Osteocyte (in vitro differentiated cells): ENCODE data around the gene HIVEP3. TPM values are rescaled to one million over a fixed set of nuclear protein-coding genes. Genes with fewer than 3 reads are reported as not detected.

ENCODE experiments used
- DNase-seq: peaks from one replicate; pipeline ENCODE4 v3.0.0; 2021; ENCODE audit warnings: mixed read lengths; ENCODE audit not compliant: unreplicated experiment; ENCODE audit errors: extremely low spot score
- H3K27ac Mint-ChIP-seq: one replicate; pipeline ENCODE4 v1.8.0; 2021; ENCODE audit warnings: mild to moderate bottlenecking, mixed read lengths; ENCODE audit not compliant: unreplicated experiment
- H3K27me3 Mint-ChIP-seq: one replicate; pipeline ENCODE4 v1.8.0; 2021; ENCODE audit warnings: mixed read lengths; ENCODE audit not compliant: unreplicated experiment
- H3K36me3 Mint-ChIP-seq: one replicate; pipeline ENCODE4 v1.8.0; 2021; ENCODE audit warnings: mixed read lengths; ENCODE audit not compliant: unreplicated experiment
- H3K4me1 Mint-ChIP-seq: one replicate; pipeline ENCODE4 v1.8.0; 2021; ENCODE audit warnings: mixed read lengths; ENCODE audit not compliant: unreplicated experiment
- H3K4me3 Mint-ChIP-seq: one replicate; pipeline ENCODE4 v1.8.0; 2021; ENCODE audit warnings: mild to moderate bottlenecking, moderate library complexity, mixed read lengths; ENCODE audit not compliant: unreplicated experiment
- H3K9me3 Mint-ChIP-seq: one replicate; pipeline ENCODE4 v1.8.0; 2021; ENCODE audit warnings: mixed read lengths; ENCODE audit not compliant: unreplicated experiment
- CTCF ChIP-seq: fragments of 200-600 bp; sonication (generic); IDR thresholded peaks from 2 replicates; pipeline ENCODE4 v1.5.0; 2021; ENCODE audit warnings: antibody characterized with exemption, mild to moderate bottlenecking, moderate library complexity
- total RNA-seq: library from RNA; stranded (reverse); gene quantifications from 2 replicates; pipeline ENCODE4 v1.2.1, GENCODE V29; 2021

The HIVEP3 gene
- total RNA-seq, 1 donor from 2014 or later, result 0.97 TPM

- no peak for DNase-seq
- H3K27ac Mint-ChIP-seq, result no peak overlapping the region
- H3K9me3 Mint-ChIP-seq, result no peaks in the 10 kb centered on the region
- H3K36me3 Mint-ChIP-seq, result no peaks in the 10 kb centered on the region
- H3K4me1 Mint-ChIP-seq, result peaks cover 10% of the 10 kb centered on the region
- no peak overlapping the region for H3K4me3 Mint-ChIP-seq
- TF ChIP-seq CTCF, result no peak
- H3K27me3 Mint-ChIP-seq, result no peaks in the 10 kb centered on the region
Observed at GRCh38 chr1:41682845-41683625, 235.7 kb downstream of the HIVEP3 start.

- no peak overlapping the region for H3K27ac Mint-ChIP-seq
- no peaks in the 10 kb centered on the region for H3K9me3 Mint-ChIP-seq
Observed at GRCh38 chr1:41682149-41682548, 236.6 kb downstream of the HIVEP3 start.

GRCh38 chr1:41681331-41682098, 237.2 kb downstream of the HIVEP3 start:
- Mint-ChIP-seq H3K27me3 (no peaks in the 10 kb centered on the region), H3K27ac (no peak overlapping the region), H3K36me3 (no peaks in the 10 kb centered on the region), H3K4me3 (no peak overlapping the region), H3K9me3 (no peaks in the 10 kb centered on the region), H3K4me1 (peaks cover 17% of the 10 kb centered on the region)
- no peak for DNase-seq
- TF ChIP-seq CTCF, result no peak

More at GRCh38 chr1:41682149-41682548, 236.6 kb downstream of the HIVEP3 start:
- no peaks in the 10 kb centered on the region for H3K36me3 Mint-ChIP-seq
- H3K27me3 Mint-ChIP-seq, result no peaks in the 10 kb centered on the region
- H3K4me3 Mint-ChIP-seq, result no peak overlapping the region
- TF ChIP-seq CTCF, result no peak
- DNase-seq, result no peak
- H3K4me1 Mint-ChIP-seq, result peaks cover 17% of the 10 kb centered on the region

- no peak for DNase-seq
- H3K4me1 Mint-ChIP-seq, result peaks cover 20% of the 10 kb centered on the region
- no peaks in the 10 kb centered on the region for H3K36me3 Mint-ChIP-seq
- no peak for TF ChIP-seq CTCF
- H3K27ac Mint-ChIP-seq, result no peak overlapping the region
- peaks cover 3% of the 10 kb centered on the region for H3K27me3 Mint-ChIP-seq
- H3K4me3 Mint-ChIP-seq, result no peak overlapping the region
- H3K9me3 Mint-ChIP-seq, result no peaks in the 10 kb centered on the region
Observed at GRCh38 chr1:41679994-41680393, 238.7 kb downstream of the HIVEP3 start.

GRCh38 chr1:41679531-41679930, 239.2 kb downstream of the HIVEP3 start:
- no peak for TF ChIP-seq CTCF
- Mint-ChIP-seq H3K4me3 (no peak overlapping the region), H3K27ac (no peak overlapping the region), H3K4me1 (peaks cover 20% of the 10 kb centered on the region), H3K27me3 (peaks cover 3% of the 10 kb centered on the region), H3K9me3 (no peaks in the 10 kb centered on the region), H3K36me3 (no peaks in the 10 kb centered on the region)
- no peak for DNase-seq
